Choroid plexus epithelial cell (primary cell): ENCODE results near the gene THSD4.
"Not testable (repeated sequence)": the region's sequence is repeated elsewhere in the genome, so short reads cannot be mapped to it uniquely, and the experiment has no call there.

Experiments used
- DNase-seq: peaks from one replicate; pipeline ENCODE4 v3.0.0-alpha.2; 2010; ENCODE audit warnings: low read depth
- H3K4me3 ChIP-seq: 2 replicates; pipeline ENCODE4 v1.5.1; 2011; ENCODE audit warnings: low read depth, mild to moderate bottlenecking, control low read depth, low read length, moderate library complexity
- TF ChIP-seq, protein P1 (sequence below): conservative IDR thresholded peaks from 2 replicates; pipeline ENCODE4 v1.5.1; 2011; ENCODE audit warnings: low read depth, mild to moderate bottlenecking, control low read depth, inconsistent platforms, low read length, moderate library complexity

The THSD4 gene

DNA sequence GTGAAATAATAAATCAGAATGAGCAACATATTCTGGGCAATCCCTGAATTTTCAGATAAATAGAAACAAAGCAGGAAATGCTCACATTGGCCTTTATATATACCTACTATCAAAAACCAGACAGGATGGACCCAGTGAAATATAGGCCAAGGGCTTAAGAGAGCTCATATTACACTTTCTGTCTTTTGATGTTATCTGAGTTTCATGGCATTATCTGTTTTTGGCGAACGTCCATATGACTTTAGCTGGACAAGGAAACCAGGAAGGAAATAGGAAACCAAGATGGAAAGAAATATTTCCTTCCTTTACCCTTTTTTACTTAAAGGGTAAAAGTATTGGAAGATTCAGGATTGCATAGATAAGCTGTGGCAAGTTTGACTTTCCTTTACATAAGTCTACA is 274.8 kb downstream of the THSD4 start:
- no peak for DNase-seq
- TF ChIP-seq, protein P1, sequence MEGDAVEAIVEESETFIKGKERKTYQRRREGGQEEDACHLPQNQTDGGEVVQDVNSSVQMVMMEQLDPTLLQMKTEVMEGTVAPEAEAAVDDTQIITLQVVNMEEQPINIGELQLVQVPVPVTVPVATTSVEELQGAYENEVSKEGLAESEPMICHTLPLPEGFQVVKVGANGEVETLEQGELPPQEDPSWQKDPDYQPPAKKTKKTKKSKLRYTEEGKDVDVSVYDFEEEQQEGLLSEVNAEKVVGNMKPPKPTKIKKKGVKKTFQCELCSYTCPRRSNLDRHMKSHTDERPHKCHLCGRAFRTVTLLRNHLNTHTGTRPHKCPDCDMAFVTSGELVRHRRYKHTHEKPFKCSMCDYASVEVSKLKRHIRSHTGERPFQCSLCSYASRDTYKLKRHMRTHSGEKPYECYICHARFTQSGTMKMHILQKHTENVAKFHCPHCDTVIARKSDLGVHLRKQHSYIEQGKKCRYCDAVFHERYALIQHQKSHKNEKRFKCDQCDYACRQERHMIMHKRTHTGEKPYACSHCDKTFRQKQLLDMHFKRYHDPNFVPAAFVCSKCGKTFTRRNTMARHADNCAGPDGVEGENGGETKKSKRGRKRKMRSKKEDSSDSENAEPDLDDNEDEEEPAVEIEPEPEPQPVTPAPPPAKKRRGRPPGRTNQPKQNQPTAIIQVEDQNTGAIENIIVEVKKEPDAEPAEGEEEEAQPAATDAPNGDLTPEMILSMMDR: no peak
- no peak overlapping the region for H3K4me3 ChIP-seq

DNA sequence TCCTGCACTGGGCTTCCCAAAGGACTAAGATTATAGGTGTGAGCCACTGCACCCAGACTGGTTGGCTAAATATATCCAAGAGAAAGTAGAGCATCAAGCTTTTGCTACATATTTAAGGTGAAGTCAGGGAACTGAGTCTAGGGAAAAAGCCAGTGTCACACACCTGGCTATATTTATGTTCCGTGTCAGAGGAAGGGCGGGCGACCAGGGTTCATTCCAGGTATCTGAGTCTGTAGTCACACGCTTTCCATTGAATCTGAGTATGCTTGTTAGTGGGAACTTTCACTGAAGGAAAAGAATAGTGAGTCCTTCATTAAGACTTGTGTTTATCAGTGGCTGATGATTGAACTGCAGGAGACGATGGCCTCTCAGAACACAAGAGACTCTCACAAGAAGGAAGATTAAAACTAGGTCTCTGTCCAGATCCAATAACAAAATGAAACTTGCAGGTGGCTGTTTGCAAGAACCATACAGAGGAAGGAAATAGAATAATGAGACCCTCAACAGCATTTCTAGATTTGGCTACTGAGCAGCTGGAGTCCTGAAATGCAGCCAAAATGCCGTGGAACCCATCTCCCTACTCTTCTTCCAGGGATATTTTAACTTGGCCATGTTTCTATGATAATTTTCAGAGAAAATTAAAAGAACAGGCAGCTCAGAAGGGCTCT is 276.3 kb downstream of the THSD4 start:
- H3K4me3 ChIP-seq: no peak overlapping the region
- DNase-seq: no peak
- TF ChIP-seq, protein P1: no peak

DNA sequence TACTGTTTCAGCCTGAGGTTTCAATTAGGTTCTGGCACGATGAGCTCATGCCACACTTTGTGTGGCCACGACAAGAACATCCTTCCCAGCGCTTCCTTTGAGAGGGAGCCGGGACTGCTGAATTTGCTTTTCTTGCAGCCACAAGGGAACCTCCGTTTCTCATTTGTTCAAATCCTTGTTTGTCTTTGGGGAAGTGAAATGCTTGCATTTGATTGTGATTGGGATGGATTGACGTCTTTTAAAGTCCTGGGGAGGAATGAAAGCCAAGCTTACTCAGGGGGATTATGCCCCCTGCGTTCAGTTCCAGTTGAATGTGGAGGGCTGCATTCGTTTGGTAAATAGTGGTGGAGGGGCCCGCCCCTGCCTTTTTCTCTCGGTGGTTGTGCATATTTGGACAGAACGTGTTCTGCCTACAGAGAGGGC is 277.6 kb downstream of the THSD4 start:
- no peak overlapping the region for H3K4me3 ChIP-seq
- DNase-seq: no peak
- TF ChIP-seq, protein P1: no peak

DNA sequence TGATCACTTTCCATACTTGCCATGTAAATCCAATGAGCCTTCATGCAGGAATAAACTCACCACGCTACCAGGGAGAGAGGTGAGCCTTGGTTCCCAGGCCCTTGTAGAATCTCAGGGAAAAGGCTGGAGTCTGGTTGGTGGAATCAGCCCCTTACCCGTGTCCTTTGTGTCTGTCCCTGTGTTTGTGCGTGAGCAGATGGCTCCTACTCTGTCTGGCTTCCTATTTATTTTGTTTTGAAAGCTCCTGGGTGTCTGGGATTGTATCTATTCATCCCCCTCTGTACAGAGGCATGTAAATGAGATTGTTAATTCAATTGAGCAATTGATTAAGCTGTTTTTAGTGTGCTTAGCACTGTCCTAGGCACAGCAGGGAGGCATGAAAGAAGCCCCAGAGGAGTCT is 278.1 kb downstream of the THSD4 start:
- TF ChIP-seq, protein P1: no peak
- no peak for DNase-seq
- no peak overlapping the region for H3K4me3 ChIP-seq

DNA sequence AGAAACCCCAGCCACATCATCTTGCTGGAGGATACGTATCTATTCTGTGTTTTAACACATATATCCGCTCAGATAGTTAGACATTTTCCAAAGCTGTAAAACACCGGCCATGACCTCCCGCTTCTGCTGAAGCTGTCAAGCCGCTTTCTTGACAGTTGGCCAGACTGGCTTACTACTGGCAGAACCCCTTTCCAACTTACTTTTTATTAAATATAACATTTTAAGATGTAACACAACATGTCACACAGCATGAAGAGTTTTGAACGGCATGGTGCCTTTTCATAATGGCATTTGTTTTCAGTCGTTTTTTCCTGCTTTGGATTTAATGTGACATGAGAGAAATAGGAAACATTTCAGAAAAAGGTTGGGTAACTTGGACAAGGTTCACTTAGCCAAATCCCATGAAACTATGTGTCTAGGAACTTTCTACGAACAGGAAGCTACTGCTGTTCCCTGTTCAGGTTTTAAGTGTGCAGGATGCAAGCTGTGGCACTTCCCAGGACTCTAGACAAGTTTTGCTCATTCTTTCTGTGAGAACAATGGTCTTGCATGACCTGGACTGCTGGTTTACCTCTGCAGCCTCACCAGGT is 281.4 kb downstream of the THSD4 start:
- no peak overlapping the region for H3K4me3 ChIP-seq
- DNase-seq: no peak
- TF ChIP-seq, protein P1: no peak

DNA sequence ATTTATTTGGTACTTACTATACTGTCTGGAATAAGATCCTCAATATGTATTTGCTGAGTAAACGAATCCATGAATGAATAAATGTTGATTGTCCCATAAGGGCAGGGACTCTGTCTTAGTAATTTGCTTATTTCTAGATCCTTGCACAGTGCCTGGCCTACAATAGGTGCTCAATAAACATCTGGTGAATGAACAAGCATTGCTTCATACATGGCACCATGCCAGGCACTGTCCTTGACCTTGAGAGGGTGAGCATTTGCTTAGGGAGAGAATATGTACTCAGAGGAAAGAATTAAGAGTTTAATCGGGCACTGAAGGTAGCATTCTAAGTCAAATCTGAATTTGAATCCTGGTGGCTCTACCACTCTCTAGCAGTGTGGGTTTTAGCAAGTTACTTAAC is 282.1 kb downstream of the THSD4 start:
- no peak overlapping the region for H3K4me3 ChIP-seq
- TF ChIP-seq, protein P1: no peak
- peak; percentile 73 for DNase-seq

DNA sequence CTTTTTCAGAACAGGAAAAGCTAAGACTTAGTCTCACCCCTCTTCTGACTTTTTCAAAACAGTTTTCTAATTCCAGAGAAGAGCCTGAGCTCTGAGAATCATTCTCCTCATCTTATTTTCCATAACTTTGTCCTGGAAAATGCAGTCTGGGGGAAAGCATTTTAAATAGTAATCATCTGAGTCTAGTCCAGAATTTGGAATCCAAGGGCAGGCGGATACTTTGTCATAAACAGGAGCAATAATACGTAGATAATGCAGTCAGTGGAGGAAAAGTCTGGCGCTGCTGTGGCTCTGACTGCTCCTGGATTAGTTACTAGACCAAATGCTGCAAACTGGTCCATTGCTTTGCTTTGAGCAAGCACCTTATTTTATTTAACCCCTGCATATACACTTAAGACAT is 285.0 kb downstream of the THSD4 start:
- no peak overlapping the region for H3K4me3 ChIP-seq
- no peak for DNase-seq
- TF ChIP-seq, protein P1: no peak

DNA sequence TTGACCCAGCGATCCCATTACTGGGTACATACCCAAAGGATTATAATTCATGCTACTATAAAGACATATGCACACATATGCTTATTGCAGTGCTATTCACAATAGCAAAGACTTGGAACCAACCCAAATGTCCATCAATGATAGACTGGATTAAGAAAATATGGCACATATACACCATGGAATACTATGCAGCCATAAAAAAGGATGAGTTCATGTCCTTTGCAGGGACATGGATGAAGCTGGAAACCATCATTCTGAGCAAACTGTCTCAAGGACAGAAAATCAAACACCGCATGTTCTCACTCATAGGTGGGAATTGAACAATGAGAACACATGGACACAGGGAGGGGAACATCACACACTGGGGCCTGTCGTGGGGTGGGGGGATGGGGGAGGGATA is 286.5 kb downstream of the THSD4 start:
- not testable (repeated sequence) for H3K4me3 ChIP-seq, DNase-seq
